Lower leg skin (tissue), 4 donors: ENCODE measurements around the gene CDH16. TPM values are rescaled to one million over a fixed set of nuclear protein-coding genes. Genes with fewer than 3 reads are reported as not detected.

Source experiments
- DNase-seq, 2 donors: peaks; one replicate each; pipeline ENCODE4 v3.0.0-alpha.2; 2019; ENCODE audit warnings: low spot score in 2 of 2
- H3K4me3 ChIP-seq: fragments of 200-600 bp; sonication (generic); 2 replicates; pipeline ENCODE4 v1.5.1; 2017; ENCODE audit warnings: mild to moderate bottlenecking, low read depth; ENCODE audit not compliant: poor library complexity, severe bottlenecking
- POLR2A ChIP-seq, 2 donors: fragments of 450-650 bp; IDR thresholded peaks; one replicate each; pipeline ENCODE4 v1.6.1; 2016 to 2017; ENCODE audit warnings: antibody characterized with exemption in 2 of 2, mild to moderate bottlenecking in 1 of 2, moderate library complexity in 1 of 2
- WGBS, 2 donors: methylation state at CpG; one replicate each; pipeline ENCODE4 v1.1.5; 2018; 5-methylcytosine and 5-hydroxymethylcytosine counted together
- intact Hi-C: fragments of 100-400 bp; cut with DNase I; formaldehyde crosslinking; loops from one replicate; pipeline ENCODE4 v1.15.0; 2023; ENCODE audit warnings: low total_unique reads
- total RNA-seq, 4 donors: library from RNA; depleted of rRNA; stranded (reverse); fragments of >200 nt; gene quantifications; one replicate each; pipeline ENCODE4 v1.1.0, GENCODE V29; 2016
- TF ChIP-seq, protein P1 (sequence below), 3 donors: fragments of 450-650 bp; IDR thresholded peaks; one replicate each; pipeline ENCODE4 v1.5.1; 2016; ENCODE audit warnings: antibody characterized with exemption in 3 of 3, mild to moderate bottlenecking in 3 of 3, moderate library complexity in 2 of 3

CDH16 gene
- total RNA-seq, 4 donors from 2014 or later, result 0.10 to 0.58 TPM; not detected in 2

DNA sequence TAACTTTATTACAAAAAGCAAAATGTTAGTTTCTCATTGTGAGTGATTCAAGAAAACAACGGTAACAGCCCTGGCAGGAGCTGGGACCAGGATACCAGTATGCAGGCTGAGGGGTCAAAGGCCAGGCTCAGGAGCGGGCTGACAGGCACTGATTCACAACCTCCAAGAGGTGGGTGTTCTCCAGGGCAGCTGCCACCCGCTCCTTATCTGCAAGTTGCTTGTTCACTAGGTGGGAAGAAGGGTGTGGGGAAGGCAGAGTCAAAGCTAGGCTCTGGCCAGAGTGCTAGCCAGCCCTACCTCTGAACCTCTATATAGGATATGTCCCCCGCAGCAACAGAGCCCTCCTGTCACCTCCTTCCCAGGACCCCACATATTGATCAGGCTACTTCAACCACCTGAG is 13.4 kb upstream of the CDH16 start:
- no peak overlapping the region for H3K4me3 ChIP-seq
- intact Hi-C loops, result no loop called here
- TF ChIP-seq POLR2A (IDR thresholded peaks at IDR 0.05), result no peak
- TF ChIP-seq, protein P1, sequence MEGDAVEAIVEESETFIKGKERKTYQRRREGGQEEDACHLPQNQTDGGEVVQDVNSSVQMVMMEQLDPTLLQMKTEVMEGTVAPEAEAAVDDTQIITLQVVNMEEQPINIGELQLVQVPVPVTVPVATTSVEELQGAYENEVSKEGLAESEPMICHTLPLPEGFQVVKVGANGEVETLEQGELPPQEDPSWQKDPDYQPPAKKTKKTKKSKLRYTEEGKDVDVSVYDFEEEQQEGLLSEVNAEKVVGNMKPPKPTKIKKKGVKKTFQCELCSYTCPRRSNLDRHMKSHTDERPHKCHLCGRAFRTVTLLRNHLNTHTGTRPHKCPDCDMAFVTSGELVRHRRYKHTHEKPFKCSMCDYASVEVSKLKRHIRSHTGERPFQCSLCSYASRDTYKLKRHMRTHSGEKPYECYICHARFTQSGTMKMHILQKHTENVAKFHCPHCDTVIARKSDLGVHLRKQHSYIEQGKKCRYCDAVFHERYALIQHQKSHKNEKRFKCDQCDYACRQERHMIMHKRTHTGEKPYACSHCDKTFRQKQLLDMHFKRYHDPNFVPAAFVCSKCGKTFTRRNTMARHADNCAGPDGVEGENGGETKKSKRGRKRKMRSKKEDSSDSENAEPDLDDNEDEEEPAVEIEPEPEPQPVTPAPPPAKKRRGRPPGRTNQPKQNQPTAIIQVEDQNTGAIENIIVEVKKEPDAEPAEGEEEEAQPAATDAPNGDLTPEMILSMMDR (IDR thresholded peaks at IDR 0.05), result no peak
- 86 to 90% methylated on average over 4 of the region's 4 CpGs for WGBS, 2 donors
- DNase-seq, result no peak

DNA sequence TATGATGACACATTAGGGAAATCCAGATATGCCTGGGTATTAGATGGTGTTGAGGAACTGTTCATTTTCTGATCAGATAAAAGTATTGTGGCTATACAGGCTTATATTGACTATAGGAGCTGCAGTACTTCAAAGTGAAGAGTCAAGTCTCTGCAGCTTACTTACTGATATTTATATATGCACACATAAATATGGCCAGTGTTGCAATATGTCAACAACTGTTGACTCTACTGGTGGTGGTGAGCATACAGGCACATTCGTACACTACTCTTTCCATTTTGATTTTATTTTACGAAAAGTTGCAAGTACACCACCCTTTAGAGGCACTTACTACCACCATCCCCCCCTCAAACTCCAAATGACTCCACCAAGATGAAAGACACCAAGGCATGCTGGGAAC is 13.0 kb upstream of the CDH16 start:
- TF ChIP-seq, protein P1 (IDR thresholded peaks at IDR 0.05), result no peak
- no peak for TF ChIP-seq POLR2A (IDR thresholded peaks at IDR 0.05)
- intact Hi-C loops, result no loop called here
- H3K4me3 ChIP-seq, result no peak overlapping the region
- no peak for DNase-seq
- 91 to 96% methylated on average over 2 of the region's 2 CpGs for WGBS, 2 donors

DNA sequence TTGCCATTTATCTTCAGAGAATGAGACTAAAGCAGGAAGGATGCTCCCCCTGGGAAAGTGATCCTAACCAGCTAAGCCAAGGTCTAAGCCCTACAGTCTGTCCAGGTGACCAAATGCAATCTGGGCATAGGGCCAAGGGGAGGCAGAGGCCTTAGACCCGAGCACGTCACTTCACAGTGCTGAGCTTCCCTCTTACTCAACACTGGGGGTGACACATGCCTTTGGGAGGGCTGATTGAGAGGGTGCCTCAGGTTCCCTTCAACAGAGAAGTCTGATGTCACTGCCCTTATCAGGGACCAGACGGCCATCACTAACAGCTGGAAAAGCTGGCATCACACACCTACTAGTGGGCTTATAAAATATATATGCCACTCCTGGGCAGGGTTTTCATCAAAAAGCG is 11.5 kb upstream of the CDH16 start:
- intact Hi-C loops, result no loop called here
- 60 to 67% methylated on average over 4 of the region's 4 CpGs for WGBS, 2 donors
- H3K4me3 ChIP-seq, result no peak overlapping the region
- no peak for DNase-seq
- no peak for TF ChIP-seq POLR2A (IDR thresholded peaks at IDR 0.05)
- TF ChIP-seq, protein P1 (IDR thresholded peaks at IDR 0.05), result no peak

GRCh38 chr16:66928702-66929388 is 10.2 kb upstream of the CDH16 start:
- TF ChIP-seq, protein P1 (IDR thresholded peaks at IDR 0.05), result no peak
- no peak for TF ChIP-seq POLR2A (IDR thresholded peaks at IDR 0.05)
- H3K4me3 ChIP-seq, result no peak overlapping the region
- intact Hi-C loops, result no loop called here
- DNase-seq, result no peak
- WGBS, 2 donors, result 78 to 84% methylated on average over 9 to 10 of the region's 10 CpGs

- TF ChIP-seq, protein P1 (IDR thresholded peaks at IDR 0.05), result no peak
- TF ChIP-seq POLR2A (IDR thresholded peaks at IDR 0.05), result no peak
- intact Hi-C loops, result no loop called here
- 77 to 83% methylated on average over 8 of the region's 8 CpGs for WGBS, 2 donors
- no peak for DNase-seq
- no peak overlapping the region for H3K4me3 ChIP-seq
Observed at GRCh38 chr16:66927918-66928649, 9.4 kb upstream of the CDH16 start.
